Nephron (organoid): ENCODE measurements around the gene BCAS3.

ENCODE experiments used
- H3K27ac Mint-ChIP-seq, 3 experiments: 2 replicates each; pipeline ENCODE4 v1.8.0; 2020; ENCODE audit warnings: mixed read lengths in 3 of 3, mild to moderate bottlenecking in 2 of 3, moderate library complexity in 1 of 3
- H3K27me3 Mint-ChIP-seq: 2 replicates; pipeline ENCODE4 v1.8.0; 2021; ENCODE audit warnings: low read depth, mild to moderate bottlenecking, moderate library complexity, mixed read lengths
- H3K36me3 Mint-ChIP-seq: 2 replicates; pipeline ENCODE4 v1.8.0; 2020; ENCODE audit warnings: low read depth, mixed read lengths
- H3K4me1 Mint-ChIP-seq: 2 replicates; pipeline ENCODE4 v1.8.0; 2020; ENCODE audit warnings: mixed read lengths
- H3K4me3 Mint-ChIP-seq, 3 experiments: 2 replicates each; pipeline ENCODE4 v1.8.0; 2020; ENCODE audit warnings: mild to moderate bottlenecking in 3 of 3, mixed read lengths in 3 of 3, moderate library complexity in 2 of 3
- H3K9me3 Mint-ChIP-seq: 2 replicates; pipeline ENCODE4 v1.8.0; 2020; ENCODE audit warnings: mixed read lengths
- CTCF ChIP-seq, 3 experiments: fragments of 200-600 bp; sonication (generic); IDR thresholded peaks; one replicate each; pipeline ENCODE4 v1.5.0; 2021; ENCODE audit warnings: antibody characterized with exemption in 3 of 3; ENCODE audit not compliant: unreplicated experiment in 3 of 3

Gene BCAS3

GRCh38 chr17:61330174-61331150, 652.8 kb downstream of the BCAS3 start:
- H3K36me3 Mint-ChIP-seq = no peaks in the 10 kb centered on the region
- peak overlapping the region; percentile 38 to 78 (median 74) for H3K27ac Mint-ChIP-seq
- TF ChIP-seq CTCF (IDR thresholded peaks at IDR 0.05; ENCODE audit: unreplicated experiment in 3 of 3) = no peak
- H3K27me3 Mint-ChIP-seq = peaks cover 13% of the 10 kb centered on the region
- no peaks in the 10 kb centered on the region for H3K9me3 Mint-ChIP-seq
- H3K4me1 Mint-ChIP-seq = peaks cover 43% of the 10 kb centered on the region
- H3K4me3 Mint-ChIP-seq = no peak overlapping the region

- peaks cover 13% of the 10 kb centered on the region for H3K27me3 Mint-ChIP-seq
- H3K27ac Mint-ChIP-seq = peak overlapping the region; percentile 38 to 78 (median 74)
- peaks cover 43% of the 10 kb centered on the region for H3K4me1 Mint-ChIP-seq
- H3K9me3 Mint-ChIP-seq = no peaks in the 10 kb centered on the region
- no peaks in the 10 kb centered on the region for H3K36me3 Mint-ChIP-seq
- no peak overlapping the region for H3K4me3 Mint-ChIP-seq
- TF ChIP-seq CTCF (IDR thresholded peaks at IDR 0.05; ENCODE audit: unreplicated experiment in 3 of 3) = no peak
Measured at GRCh38 chr17:61331178-61331577, 653.5 kb downstream of the BCAS3 start.

GRCh38 chr17:61331886-61332285, 654.2 kb downstream of the BCAS3 start:
- Mint-ChIP-seq H3K9me3 (no peaks in the 10 kb centered on the region), H3K4me3 (no peak overlapping the region), H3K27me3 (peaks cover 13% of the 10 kb centered on the region), H3K27ac (peak overlapping the region in 2 of 3 experiments; percentile 45 to 72), H3K4me1 (peaks cover 43% of the 10 kb centered on the region), H3K36me3 (no peaks in the 10 kb centered on the region)
- TF ChIP-seq CTCF (IDR thresholded peaks at IDR 0.05; ENCODE audit: unreplicated experiment in 3 of 3) = no peak

GRCh38 chr17:61333136-61333535, 655.5 kb downstream of the BCAS3 start:
- TF ChIP-seq CTCF (IDR thresholded peaks at IDR 0.05; ENCODE audit: unreplicated experiment in 3 of 3) = no peak
- Mint-ChIP-seq H3K9me3 (no peaks in the 10 kb centered on the region), H3K4me1 (peaks cover 55% of the 10 kb centered on the region), H3K36me3 (no peaks in the 10 kb centered on the region), H3K27me3 (peaks cover 13% of the 10 kb centered on the region), H3K4me3 (no peak overlapping the region), H3K27ac (peak overlapping the region in 2 of 3 experiments; percentile 80 to 87)

GRCh38 chr17:61334673-61335072, 657.0 kb downstream of the BCAS3 start:
- Mint-ChIP-seq H3K4me1 (peaks cover 64% of the 10 kb centered on the region), H3K36me3 (no peaks in the 10 kb centered on the region), H3K4me3 (no peak overlapping the region), H3K9me3 (no peaks in the 10 kb centered on the region), H3K27me3 (peaks cover 12% of the 10 kb centered on the region), H3K27ac (peak overlapping the region in 2 of 3 experiments; percentile 93 to 94)
- TF ChIP-seq CTCF (IDR thresholded peaks at IDR 0.05; ENCODE audit: unreplicated experiment in 3 of 3) = no peak
